COR-L47 (cell line): ENCODE results near the gene DCUN1D4.
A peak's percentile ranks its signal among the peaks of the same experiment; 100 is the strongest.
"Not testable (repeated sequence)": the region's sequence is repeated elsewhere in the genome, so short reads cannot be mapped to it uniquely, and the experiment has no call there.

Experiments used
- DNase-seq: peaks from one replicate; lab custom pipeline; 2025; lab: John Stamatoyannopoulos, UW

The DCUN1D4 gene

DNA sequence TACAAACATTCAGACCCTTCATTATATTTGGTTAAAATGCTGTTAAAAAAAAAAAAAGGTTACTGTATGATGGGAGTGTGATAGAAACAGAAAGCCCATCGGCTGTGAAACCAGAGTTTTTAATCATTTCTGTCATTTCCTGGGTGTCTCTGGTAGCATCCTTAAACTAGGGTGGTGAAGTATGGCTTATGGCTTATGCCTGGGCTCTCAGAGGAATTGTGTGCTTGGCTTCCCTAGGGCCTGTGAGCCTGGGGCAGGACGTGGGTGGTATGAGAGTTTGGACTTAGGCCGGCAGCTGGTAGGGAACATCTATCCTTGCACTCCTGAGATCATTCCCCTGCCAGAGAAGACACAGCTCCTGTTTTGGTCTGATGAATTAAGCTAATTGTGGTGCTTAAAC, 52.2 kb downstream of the DCUN1D4 start:
- DNase-seq: no peak

DNA sequence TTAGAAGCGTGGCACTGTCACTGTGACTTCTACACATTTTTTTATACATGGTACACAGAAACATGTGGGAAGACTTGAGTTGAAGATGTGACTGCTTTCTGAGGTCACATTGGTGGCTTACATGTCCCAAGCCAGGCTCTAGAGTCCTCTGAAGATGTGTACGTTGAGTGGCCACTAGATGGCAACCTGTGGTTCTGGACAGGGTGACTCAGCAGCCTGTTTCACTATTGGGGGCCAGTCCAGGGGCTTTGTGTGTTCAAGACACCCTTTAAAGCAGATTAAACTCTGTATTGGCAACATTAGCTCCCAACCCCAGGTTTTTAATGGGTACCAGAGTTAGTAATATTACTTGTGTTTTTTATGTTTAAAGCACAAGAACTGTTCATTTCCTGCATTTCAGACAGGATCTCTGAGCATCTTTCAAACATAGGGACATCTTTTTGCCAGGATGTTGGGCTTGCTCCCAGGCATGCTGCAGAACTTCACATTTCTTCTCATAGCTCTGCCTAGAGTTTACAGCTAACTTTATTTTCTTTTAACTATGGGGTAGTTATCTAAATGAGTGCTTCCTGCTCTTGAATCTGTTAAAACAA, 53.0 kb downstream of the DCUN1D4 start:
- DNase-seq: peak; percentile 54

- no peak for DNase-seq
Measured at GRCh38 chr4:51901363-51901762, 58.4 kb downstream of the DCUN1D4 start.

GRCh38 chr4:51906167-51906958, 63.4 kb downstream of the DCUN1D4 start:
- DNase-seq: no peak

DNA sequence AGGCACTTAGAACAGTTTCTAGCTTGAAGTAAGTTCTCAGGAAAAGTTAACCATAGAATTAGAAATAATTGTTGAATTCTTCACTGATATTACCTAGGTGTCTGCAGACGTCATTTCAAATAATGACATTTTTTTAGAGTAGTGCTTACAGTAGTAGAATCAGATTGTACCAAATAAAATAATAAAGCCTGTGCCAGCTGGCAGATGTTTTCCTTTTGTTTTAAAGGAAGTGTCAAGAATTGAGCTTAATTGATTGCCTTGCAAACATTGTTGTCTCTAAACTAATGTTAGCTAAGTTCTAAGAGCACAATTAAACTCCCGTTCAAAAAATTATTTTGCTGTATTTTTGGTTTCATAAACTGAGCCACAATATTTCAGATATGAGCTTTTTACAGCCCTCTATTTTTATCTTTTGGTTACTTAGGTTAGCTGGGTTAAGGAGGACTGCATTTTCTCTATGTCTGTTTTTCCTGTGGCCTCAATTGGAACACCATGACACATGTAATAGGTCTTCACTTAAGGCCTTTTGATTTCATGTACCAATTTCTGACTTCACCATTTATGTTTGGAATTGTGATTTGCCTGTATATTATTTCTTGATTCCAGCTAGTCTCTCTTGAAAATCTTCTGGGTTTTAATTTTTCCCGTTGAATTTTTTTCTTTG, 64.2 kb downstream of the DCUN1D4 start:
- DNase-seq: peak; percentile 4

DNA sequence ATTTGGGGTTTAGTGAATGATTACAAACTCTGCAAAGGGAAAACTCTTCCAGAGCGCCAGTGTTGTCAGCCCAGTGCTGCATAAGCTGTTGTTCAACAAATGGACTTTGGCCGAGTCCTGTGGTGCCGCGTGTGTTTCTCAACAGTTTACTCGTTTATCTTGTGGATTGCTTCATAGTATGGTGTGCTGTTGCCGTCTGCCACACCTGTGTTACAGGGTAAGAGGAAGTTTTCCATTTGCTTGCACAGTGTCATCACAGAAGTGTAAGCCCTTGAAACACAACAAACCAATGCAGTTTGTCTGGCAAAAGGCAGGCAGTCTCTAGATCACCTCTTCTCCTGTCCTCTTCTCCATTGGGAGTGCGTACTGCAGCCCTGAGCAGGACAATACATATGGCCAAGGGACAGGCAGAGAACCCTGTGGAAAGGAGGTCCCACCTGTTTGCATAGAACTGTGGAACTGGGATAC, 66.3 kb downstream of the DCUN1D4 start:
- no peak for DNase-seq

- DNase-seq: no peak
Measured at GRCh38 chr4:51918251-51918650, 75.3 kb downstream of the DCUN1D4 start.

DNA sequence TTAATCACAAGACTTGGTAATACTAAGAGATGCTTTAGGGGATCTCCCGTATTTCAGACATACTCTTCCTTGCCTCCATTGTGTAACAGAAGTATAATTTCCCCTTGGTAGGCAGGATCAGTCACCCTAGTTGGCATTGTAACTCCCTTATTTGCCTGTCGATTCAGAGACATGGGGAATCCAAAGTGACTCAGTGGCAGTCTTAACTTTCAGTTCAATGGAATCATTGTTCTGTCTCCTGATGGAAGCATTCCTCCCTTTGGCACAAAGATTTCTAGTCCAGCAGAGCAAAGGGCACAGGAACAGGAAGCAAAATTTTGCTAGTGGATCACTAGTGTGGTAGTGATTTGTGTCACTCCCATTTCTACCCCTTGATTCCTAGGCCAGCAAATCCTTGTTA, 80.4 kb downstream of the DCUN1D4 start:
- no peak for DNase-seq

GRCh38 chr4:51925307-51925706, 82.4 kb downstream of the DCUN1D4 start:
- DNase-seq: no peak

- no peak for DNase-seq
Measured at GRCh38 chr4:51930557-51930956, 87.6 kb downstream of the DCUN1D4 start.

GRCh38 chr4:51931461-51931860, 88.5 kb downstream of the DCUN1D4 start:
- DNase-seq: no peak

DNA sequence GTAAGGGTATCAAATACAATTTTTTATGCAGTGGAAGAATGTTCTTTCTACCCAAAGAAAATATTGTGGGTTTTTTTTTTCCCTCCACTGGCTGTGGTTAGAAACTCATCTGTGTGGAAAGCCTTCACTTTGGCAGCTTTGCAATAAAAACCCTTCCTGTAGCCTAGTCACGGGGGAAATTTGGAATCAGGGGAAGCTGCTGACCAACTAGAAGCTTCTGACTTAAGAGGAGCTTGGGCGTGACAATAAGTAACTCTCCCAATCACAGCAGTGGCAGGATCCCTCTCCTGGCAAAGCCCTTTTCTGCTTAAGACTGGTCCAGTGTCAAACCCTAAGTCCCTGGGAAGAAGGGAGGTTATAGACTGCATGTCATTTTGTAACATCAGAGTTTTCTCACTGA, 89.3 kb downstream of the DCUN1D4 start:
- no peak for DNase-seq

DNA sequence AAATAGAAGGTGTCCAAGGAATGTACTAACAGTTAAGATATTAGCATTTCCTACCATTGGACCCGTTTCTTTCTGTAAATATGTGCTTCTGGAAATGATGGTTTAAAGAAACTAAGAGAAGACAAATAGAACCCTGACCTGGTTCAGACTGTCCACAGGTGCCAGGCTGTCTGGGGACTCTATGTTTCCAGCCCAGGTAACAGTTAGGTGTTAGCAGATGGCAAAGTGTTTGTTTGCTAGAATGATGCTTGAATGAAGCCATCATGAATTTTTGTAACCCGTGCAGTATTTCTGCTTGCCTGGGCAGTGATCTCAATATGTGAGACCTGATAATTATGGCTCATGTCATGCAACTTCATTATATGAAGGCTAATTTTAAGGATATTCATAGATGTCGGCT, 89.7 kb downstream of the DCUN1D4 start:
- DNase-seq: no peak

GRCh38 chr4:51940460-51940859, 97.5 kb downstream of the DCUN1D4 start:
- not testable (repeated sequence) for DNase-seq

DNA sequence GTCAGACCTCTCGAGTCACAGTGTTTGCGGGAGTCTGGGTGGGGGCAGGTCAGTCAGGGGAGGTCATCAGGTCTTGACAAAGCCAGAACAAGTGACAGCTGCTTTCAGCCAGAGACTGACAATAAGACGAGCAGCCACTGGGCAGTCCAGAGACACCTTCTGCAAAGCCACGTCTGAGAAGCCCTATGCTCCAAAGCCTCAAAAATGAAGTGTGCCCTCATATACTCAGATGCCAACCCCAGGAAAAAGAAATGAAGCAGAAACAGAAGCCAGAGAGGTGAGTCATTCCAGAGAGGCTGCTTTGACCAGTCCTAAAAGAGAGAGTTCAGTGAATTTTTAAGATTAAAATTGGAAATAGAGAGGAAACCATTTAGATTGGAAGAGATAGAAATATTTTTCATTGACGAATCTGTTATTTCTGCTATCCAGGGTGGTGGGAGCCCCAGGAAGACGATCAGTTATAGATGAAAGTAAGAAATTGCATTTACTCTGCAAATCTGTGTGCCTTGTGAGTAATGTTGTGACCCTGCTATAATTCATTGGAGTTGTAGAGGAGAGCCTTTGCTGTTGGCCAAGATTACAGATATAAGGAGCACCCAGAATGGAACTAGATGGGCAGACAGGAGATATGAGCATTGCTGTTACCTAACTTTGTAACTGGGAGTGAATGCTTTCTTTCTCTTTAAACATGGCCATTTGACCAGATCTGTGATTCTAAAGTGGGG, 99.3 kb downstream of the DCUN1D4 start:
- no peak for DNase-seq

DNA sequence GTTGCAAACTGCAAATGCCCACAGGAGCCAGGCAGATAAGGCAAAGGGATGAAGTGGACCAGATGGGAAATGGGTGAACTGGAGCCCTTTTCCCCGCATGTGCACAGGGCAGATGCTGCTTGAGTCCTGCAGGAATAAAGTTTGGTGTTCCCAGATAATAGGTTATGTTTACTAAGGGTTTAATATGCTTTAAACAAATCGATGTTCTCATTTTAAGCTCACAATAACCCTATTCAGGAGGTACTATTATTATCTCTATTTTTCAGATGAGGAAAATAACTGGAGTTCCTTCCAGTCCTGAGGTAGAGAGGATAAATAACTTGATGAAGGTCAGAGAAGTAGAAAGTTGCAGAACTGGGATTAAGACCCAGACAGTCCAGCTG, 99.9 kb downstream of the DCUN1D4 start:
- DNase-seq: no peak

- no peak for DNase-seq
Measured at GRCh38 chr4:51943221-51943620, 100.3 kb downstream of the DCUN1D4 start.

GRCh38 chr4:51958199-51958968, 115.4 kb downstream of the DCUN1D4 start:
- DNase-seq: no peak

GRCh38 chr4:51960486-51960885, 117.5 kb downstream of the DCUN1D4 start:
- no peak for DNase-seq

DNA sequence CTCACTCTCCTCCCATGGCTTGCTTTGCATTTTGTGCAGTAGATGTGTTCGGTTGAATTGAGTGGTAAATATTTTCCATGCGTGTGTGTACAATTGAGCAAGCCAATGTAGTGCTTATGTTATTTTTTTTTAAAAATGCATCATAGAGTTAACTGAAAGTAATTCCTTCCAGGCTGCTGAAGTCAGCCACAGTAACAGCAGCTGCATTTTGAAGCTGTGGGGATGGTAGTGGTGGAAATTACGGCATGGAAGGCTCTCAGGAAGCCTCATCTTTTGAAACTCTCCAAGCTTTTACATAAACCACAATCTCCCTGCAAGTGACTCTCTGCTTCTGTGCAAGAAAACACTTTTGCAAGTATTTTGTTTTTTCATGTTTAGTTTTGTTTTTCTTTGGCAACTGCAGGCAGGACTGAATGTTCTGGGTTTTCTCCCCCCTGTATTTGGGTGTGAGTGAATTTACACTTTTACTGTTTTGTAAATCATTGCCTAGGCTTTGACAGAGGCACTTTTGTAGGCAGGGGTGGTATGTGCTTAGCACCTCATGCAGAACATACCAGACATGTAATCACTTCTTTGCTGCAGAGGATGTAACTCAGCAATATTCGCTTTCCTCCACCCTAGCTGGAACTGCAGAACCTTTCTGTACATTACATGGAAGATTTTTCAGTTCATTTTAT, 121.0 kb downstream of the DCUN1D4 start:
- DNase-seq: no peak

- DNase-seq: no peak
Measured at GRCh38 chr4:51965862-51966261, 122.9 kb downstream of the DCUN1D4 start.
